Heart left ventricle (tissue), 16 donors: ENCODE measurements around the gene UBR3. TPM values are rescaled to one million over a fixed set of nuclear protein-coding genes. Genes with fewer than 3 reads are reported as not detected.

Experiments
- ATAC-seq, 4 donors: fragments of 200-7000 bp; cut with Tn5 transposase; one replicate each; pipeline ENCODE4 v1.9.1; 2020 to 2022; ENCODE audit warnings: moderate library complexity in 4 of 4, mild to moderate bottlenecking in 3 of 4, moderate number of reproducible peaks in 1 of 4
- DNase-seq, 5 donors: peaks; one replicate each; pipeline ENCODE4 v3.0.0-alpha.2; 2020
- H3K27ac ChIP-seq, 12 donors: fragments of 200-600 bp; sonication (generic) in 4 of 12; one replicate each; pipeline versions ENCODE4 v1.5.0 to v1.8.0; 2016 to 2022; ENCODE audit warnings: mild to moderate bottlenecking in 2 of 12
- H3K27me3 ChIP-seq, 9 donors: fragments of 200-600 bp; sonication (generic) in 2 of 9; one replicate each; pipeline versions ENCODE4 v1.5.1 to v1.8.0; 2016 to 2022; ENCODE audit warnings: mild to moderate bottlenecking in 3 of 9
- H3K36me3 ChIP-seq, 9 donors: fragments of 200-600 bp; sonication (generic) in 2 of 9; one replicate each; pipeline versions ENCODE4 v1.5.0 to v1.8.0; 2018 to 2022; ENCODE audit warnings: mild to moderate bottlenecking in 2 of 9
- H3K4me1 ChIP-seq, 12 donors: fragments of 200-600 bp; sonication (generic) in 4 of 12; one replicate each; pipeline versions ENCODE4 v1.5.0 to v1.8.0; 2016 to 2022; ENCODE audit warnings: mild to moderate bottlenecking in 3 of 12
- H3K4me3 ChIP-seq, 12 donors: fragments of 200-600 bp; sonication (generic) in 4 of 12; one replicate each; pipeline versions ENCODE4 v1.5.0 to v1.8.0; 2017 to 2022; ENCODE audit warnings: mild to moderate bottlenecking in 9 of 12, moderate library complexity in 4 of 12
- H3K9me3 ChIP-seq, 12 donors: fragments of 200-600 bp; sonication (generic) in 4 of 12; one replicate each; pipeline versions ENCODE4 v1.5.0 to v1.8.0; 2016 to 2022; ENCODE audit warnings: mild to moderate bottlenecking in 1 of 12
- CTCF ChIP-seq, 12 donors: fragments of 200-600 bp; sonication (generic) in 4 of 12; IDR thresholded peaks; one replicate each; pipeline versions ENCODE4 v1.5.0 to v1.8.0; 2018 to 2022; ENCODE audit warnings: antibody characterized with exemption in 12 of 12, mild to moderate bottlenecking in 5 of 12
- POLR2A ChIP-seq, 2 donors: fragments of 450-650 bp; IDR thresholded peaks; one replicate each; pipeline ENCODE4 v1.6.1; 2017; ENCODE audit warnings: antibody characterized with exemption in 2 of 2, mild to moderate bottlenecking in 2 of 2, moderate library complexity in 2 of 2
- WGBS, 4 donors: extraction: QIAGEN DNeasy Blood & Tissue Kit in 2 of 4; methylation state at CpG; one replicate each; pipeline versions ENCODE4 v1.1.5 to v1.1.7; 2013 to 2018; 5-methylcytosine and 5-hydroxymethylcytosine counted together
- intact Hi-C, 10 donors: fragments of 100-400 bp; cut with DNase I; formaldehyde crosslinking; loops; one replicate each; pipeline versions ENCODE4 v1.11.1 to v1.14.2; 2022
- polyA plus RNA-seq, 2 donors: library from polyadenylated mRNA; stranded (reverse); fragments of 200-250 nt; gene quantifications; one replicate each; pipeline ENCODE4 v1.2.3, GENCODE V29; 2013
- total RNA-seq, 9 donors: library from RNA; depleted of rRNA in 2 of 9; stranded (reverse); fragments of >200 nt in 2 of 9; fragmentation: NEBNext Ultra II Directional in 3 of 9; extraction: Animal tissue kit (Norgen Biotek cat#: 25700) in 3 of 9; gene quantifications; one replicate each; pipeline versions ENCODE4 v1.1.0 to v1.2.4, GENCODE V29; 2016 to 2023
- donor health status: ischemic (EF 13 %, LVEDD 7.1; RV severe dilation, severe dysfunction).
- donor health status: healthy with polysubstance abuse.
- donor health status: DM: no; HTN: yes; CAD: no.
- donor health status: DM: no; HTN: no; CAD: no.
- donor health status: ischemic (EF 25% LVEDD 6.9; RV normal size, moderate dysfunction).
- donor health status: ischemic (EF 25% LVEDD 5.7; RV mildly dilated, moderate dysfunction).
- donor health status: healthy.
- donor health status: DM: yes; HTN: yes; CAD: no.
- donor health status: ischemic (EF 35%, LVEDD 5.7; RV mildly dilated, moderate dysfunction).
- donor health status: nonischemic (EF 11% LVEDD 7.7; RV severe dilation, severe dysfunction).
- donor health status: DM: yes; HTN: yes; CAD: no.
- donor health status: PGD.
- donor health status: ischemic (EF 29% LVEDD 5.4; RV normal size, mild dysfunction).
- donor health status: nonischemic (EF 23%, LVEDD 6.1; RV moderate dilation, normal function).

The UBR3 gene
- total and polyA plus RNA-seq, 11 donors, result 34.8 to 137 (median 106) TPM

GRCh38 chr2:169994752-169995151, 167.5 kb downstream of the UBR3 start:
- ATAC-seq (no peak), DNase-seq (no peak)
- H3K4me1 ChIP-seq, result no peaks in the 10 kb centered on the region
- H3K36me3 ChIP-seq, result peaks cover 0 to 65% (median 24%) of the 10 kb centered on the region in 9 donors
- intact Hi-C loops, result no loop called here
- 95 to 100% (median 98%) methylated on average over 2 of the region's 2 CpGs for WGBS, 4 donors
- no peak overlapping the region for H3K27ac ChIP-seq
- TF ChIP-seq POLR2A (IDR thresholded peaks at IDR 0.05) (no peak), CTCF (IDR thresholded peaks at IDR 0.05) (no peak)
- H3K9me3 ChIP-seq, result peaks cover 0 to 17% (median 0%) of the 10 kb centered on the region in 12 donors
- H3K4me3 ChIP-seq, result no peak overlapping the region
- H3K27me3 ChIP-seq, result no peaks in the 10 kb centered on the region

GRCh38 chr2:169997140-169997887, 170.1 kb downstream of the UBR3 start:
- Histone ChIP-seq H3K36me3 (peaks cover 0 to 62% (median 36%) of the 10 kb centered on the region in 9 donors), H3K4me3 (no peak overlapping the region), H3K27ac (no peak overlapping the region), H3K4me1 (no peaks in the 10 kb centered on the region), H3K27me3 (no peaks in the 10 kb centered on the region), H3K9me3 (peaks cover 0 to 10% (median 0%) of the 10 kb centered on the region in 12 donors)
- DNase-seq (no peak), ATAC-seq (peak in 1 of 4 donors; percentile 15)
- TF ChIP-seq POLR2A (IDR thresholded peaks at IDR 0.05) (no peak), CTCF (IDR thresholded peaks at IDR 0.05) (no peak)
- 93 to 97% (median 95%) methylated on average over 9 of the region's 9 CpGs for WGBS, 4 donors
- intact Hi-C loops, result no loop called here

GRCh38 chr2:169999054-169999453, 171.8 kb downstream of the UBR3 start:
- no peaks in the 10 kb centered on the region for H3K4me1 ChIP-seq
- H3K36me3 ChIP-seq, result peaks cover 0 to 72% (median 53%) of the 10 kb centered on the region in 9 donors
- ATAC-seq (no peak), DNase-seq (no peak)
- no peaks in the 10 kb centered on the region for H3K27me3 ChIP-seq
- no peak overlapping the region for H3K27ac ChIP-seq
- intact Hi-C loops, result no loop called here
- TF ChIP-seq CTCF (IDR thresholded peaks at IDR 0.05) (no peak), POLR2A (IDR thresholded peaks at IDR 0.05) (no peak)
- WGBS, 4 donors, result 72 to 87% (median 79%) methylated on average over 4 of the region's 4 CpGs
- H3K4me3 ChIP-seq, result no peak overlapping the region
- peaks cover 0 to 10% (median 0%) of the 10 kb centered on the region in 12 donors for H3K9me3 ChIP-seq

GRCh38 chr2:170002096-170002495, 174.8 kb downstream of the UBR3 start:
- intact Hi-C loops, result no loop called here
- TF ChIP-seq CTCF (IDR thresholded peaks at IDR 0.05), result no peak
- TF ChIP-seq POLR2A (IDR thresholded peaks at IDR 0.05), result no peak
- no peak for ATAC-seq
- no peak overlapping the region for H3K27ac ChIP-seq
- peaks cover 0 to 10% (median 0%) of the 10 kb centered on the region in 12 donors for H3K4me1 ChIP-seq
- 67 to 87% (median 82%) methylated on average over 1 of the region's 1 CpG for WGBS, 4 donors
- H3K36me3 ChIP-seq, result peaks cover 0 to 72% (median 57%) of the 10 kb centered on the region in 9 donors
- H3K4me3 ChIP-seq, result no peak overlapping the region
- no peaks in the 10 kb centered on the region for H3K27me3 ChIP-seq
- DNase-seq, result no peak
- H3K9me3 ChIP-seq, result peaks cover 0 to 9% (median 0%) of the 10 kb centered on the region in 12 donors
